WTC11 (cell line): ENCODE measurements around the gene RIC1. TPM values are rescaled to one million over a fixed set of nuclear protein-coding genes. Genes with fewer than 3 reads are reported as not detected.

Experiments
- ATAC-seq: fragments of 200-7000 bp; cut with Tn5 transposase; 2 replicates; pipeline ENCODE4 v1.10.0; 2021; ENCODE audit warnings: mild to moderate bottlenecking, moderate library complexity
- CTCF ChIA-PET: fragments of 300-600 bp; sonication (Branson Sonifier 250); formaldehyde crosslinking; loops from one replicate; lab custom pipeline; 2021; ENCODE audit warnings: antibody characterized with exemption; lab: Charles Lee
- POLR2A ChIA-PET: fragments of 350-600 bp; sonication (Branson Sonifier 250); formaldehyde crosslinking; loops from one replicate; lab custom pipeline; 2021; ENCODE audit warnings: antibody characterized with exemption; lab: Charles Lee
- DNase-seq: peaks from one replicate; pipeline ENCODE4 v3.0.0; 2021; ENCODE audit warnings: low spot score
- H3K27ac Mint-ChIP-seq: 2 replicates; pipeline ENCODE4 v1.8.0; 2021; ENCODE audit warnings: mixed read lengths
- H3K27me3 Mint-ChIP-seq: 2 replicates; pipeline ENCODE4 v1.8.0; 2021; ENCODE audit warnings: low read depth, mild to moderate bottlenecking, moderate library complexity, mixed read lengths
- H3K36me3 Mint-ChIP-seq: 2 replicates; pipeline ENCODE4 v1.8.0; 2021; ENCODE audit warnings: mixed read lengths
- H3K4me1 Mint-ChIP-seq: 2 replicates; pipeline ENCODE4 v1.8.0; 2022; ENCODE audit warnings: mixed read lengths
- H3K4me3 Mint-ChIP-seq: 2 replicates; pipeline ENCODE4 v1.8.0; 2021; ENCODE audit warnings: mild to moderate bottlenecking, moderate library complexity, mixed read lengths
- H3K9me3 Mint-ChIP-seq: 2 replicates; pipeline ENCODE4 v1.8.0; 2021; ENCODE audit warnings: mixed read lengths
- AR ChIP-seq: fragments of 250-450 bp; sonication (Bioruptor Pico); IDR thresholded peaks from 2 replicates; pipeline ENCODE4 v1.9.0; 2021; ENCODE audit warnings: mild to moderate bottlenecking
- ARID4B ChIP-seq: sonication (generic); formaldehyde crosslinking; IDR thresholded peaks from 2 replicates; pipeline ENCODE4 v1.8.0; 2023; ENCODE audit warnings: missing genetic modification reagents, mild to moderate bottlenecking, borderline replicate concordance
- E2F1 ChIP-seq: sonication (generic); formaldehyde crosslinking; IDR thresholded peaks from 2 replicates; pipeline ENCODE4 v1.8.0; 2022; ENCODE audit warnings: mild to moderate bottlenecking, missing genetic modification reagents
- ETV6 ChIP-seq: sonication (generic); formaldehyde crosslinking; IDR thresholded peaks from 2 replicates; pipeline ENCODE4 v1.8.1; 2022; ENCODE audit warnings: mild to moderate bottlenecking, missing genetic modification reagents
- JAZF1 ChIP-seq: fragments of 250-450 bp; sonication (Bioruptor Pico); IDR thresholded peaks from 2 replicates; pipeline ENCODE4 v1.9.0; 2021; ENCODE audit warnings: moderate library complexity, mild to moderate bottlenecking, inconsistent platforms
- NR3C1 ChIP-seq: sonication (generic); formaldehyde crosslinking; conservative IDR thresholded peaks from 2 replicates; pipeline ENCODE4 v1.8.1; 2023; ENCODE audit warnings: low read depth, mild to moderate bottlenecking, missing genetic modification reagents
- SMAD3 ChIP-seq: sonication (generic); formaldehyde crosslinking; IDR thresholded peaks from 2 replicates; pipeline ENCODE4 v1.8.0; 2022; ENCODE audit warnings: missing genetic modification reagents, mild to moderate bottlenecking, borderline replicate concordance
- SOX15 ChIP-seq: fragments of 250-450 bp; sonication (Bioruptor Pico); IDR thresholded peaks from 2 replicates; pipeline ENCODE4 v1.9.0; 2021; ENCODE audit warnings: mild to moderate bottlenecking
- TEAD4 ChIP-seq: sonication (generic); formaldehyde crosslinking; IDR thresholded peaks from 2 replicates; pipeline ENCODE4 v1.8.0; 2022; ENCODE audit warnings: mild to moderate bottlenecking, missing genetic modification reagents
- ZBTB43 ChIP-seq: sonication (generic); formaldehyde crosslinking; IDR thresholded peaks from 2 replicates; pipeline ENCODE4 v1.8.1; 2023; ENCODE audit warnings: mild to moderate bottlenecking, missing genetic modification reagents
- ZNF232 ChIP-seq: sonication (generic); formaldehyde crosslinking; IDR thresholded peaks from 2 replicates; pipeline ENCODE4 v1.8.0; 2022; ENCODE audit warnings: mild to moderate bottlenecking, missing genetic modification reagents
- ZNF263 ChIP-seq: sonication (generic); formaldehyde crosslinking; IDR thresholded peaks from 2 replicates; pipeline ENCODE4 v1.8.1; 2022; ENCODE audit warnings: low read depth, mild to moderate bottlenecking, moderate library complexity, missing genetic modification reagents
- ZNF281 ChIP-seq: sonication (generic); formaldehyde crosslinking; IDR thresholded peaks from 2 replicates; pipeline ENCODE4 v1.8.0; 2023; ENCODE audit warnings: mild to moderate bottlenecking, missing genetic modification reagents
- ZNF416 ChIP-seq: fragments of 250-450 bp; sonication (Bioruptor Pico); IDR thresholded peaks from 2 replicates; pipeline ENCODE4 v1.9.0; 2021; ENCODE audit warnings: mild to moderate bottlenecking, inconsistent platforms
- ZSCAN18 ChIP-seq: fragments of 250-450 bp; sonication (Bioruptor Pico); IDR thresholded peaks from 2 replicates; pipeline ENCODE4 v2.1.2; 2022; ENCODE audit warnings: mild to moderate bottlenecking, moderate library complexity
- total RNA-seq: library from RNA; stranded (reverse); gene quantifications from 3 replicates; pipeline ENCODE4 v1.2.3, GENCODE V29; 2021

The RIC1 gene
- total RNA-seq, 1 experiment from 2014 or later: 18.9 TPM

GRCh38 chr9:5790923-5791322 lies 162.0 kb downstream of the RIC1 start:
- Mint-ChIP-seq H3K9me3 (no peaks in the 10 kb centered on the region), H3K4me1 (no peaks in the 10 kb centered on the region), H3K27me3 (no peaks in the 10 kb centered on the region), H3K27ac (no peak overlapping the region), H3K4me3 (no peak overlapping the region), H3K36me3 (peaks cover 17% of the 10 kb centered on the region; the same call in 1 of the 2 replicates)
- ATAC-seq (no peak), DNase-seq (no peak)
- ChIA-PET CTCF (no interaction called here), POLR2A (no interaction called here)
- TF ChIP-seq SOX15 (CRISPR knock-in tag): no peak
- no peak for TF ChIP-seq ZNF281 (CRISPR knock-in tag)
- TF ChIP-seq AR (CRISPR knock-in tag): no peak

- no peak for TF ChIP-seq ZNF232 (CRISPR knock-in tag)
- TF ChIP-seq AR (CRISPR knock-in tag): no peak
- no peak for TF ChIP-seq ZSCAN18
- TF ChIP-seq ZBTB43 (CRISPR knock-in tag): no peak
- no peak for TF ChIP-seq NR3C1 (CRISPR knock-in tag)
- peaks cover 15% of the 10 kb centered on the region for H3K36me3 Mint-ChIP-seq
- ChIA-PET CTCF (no interaction called here), POLR2A (no interaction called here)
- no peaks in the 10 kb centered on the region for H3K4me1 Mint-ChIP-seq
- ATAC-seq (no peak), DNase-seq (no peak)
- no peak overlapping the region for H3K4me3 Mint-ChIP-seq
- no peaks in the 10 kb centered on the region for H3K27me3 Mint-ChIP-seq
- H3K9me3 Mint-ChIP-seq: no peaks in the 10 kb centered on the region
- no peak overlapping the region for H3K27ac Mint-ChIP-seq
These were observed 163.0 kb downstream of the RIC1 start for GRCh38 chr9:5791870-5792269.

GRCh38 chr9:5793812-5794211 lies 164.9 kb downstream of the RIC1 start:
- ChIA-PET POLR2A (no interaction called here), CTCF (no interaction called here)
- no peaks in the 10 kb centered on the region for H3K9me3 Mint-ChIP-seq
- DNase-seq: no peak
- no peak overlapping the region for H3K27ac Mint-ChIP-seq
- no peaks in the 10 kb centered on the region for H3K4me1 Mint-ChIP-seq
- peaks cover 19% of the 10 kb centered on the region for H3K36me3 Mint-ChIP-seq
- no peaks in the 10 kb centered on the region for H3K27me3 Mint-ChIP-seq
- ATAC-seq: no peak
- no peak overlapping the region for H3K4me3 Mint-ChIP-seq
- no peak for TF ChIP-seq ARID4B
- TF ChIP-seq ETV6 (CRISPR knock-in tag): no peak
- TF ChIP-seq SMAD3: no peak
- TF ChIP-seq E2F1: no peak
- TF ChIP-seq TEAD4 (CRISPR knock-in tag): no peak
- no peak for TF ChIP-seq ZNF416 (CRISPR knock-in tag)
- TF ChIP-seq ZNF263: no peak
- no peak for TF ChIP-seq JAZF1 (CRISPR knock-in tag)
